ENCODE measurements around the gene ZNF22. TPM values are rescaled to one million over a fixed set of nuclear protein-coding genes. Genes with fewer than 3 reads are reported as not detected.

The ZNF22 gene
- total RNA-seq, result 4.6 and 9.2 TPM in 2 replicates

- no peak for DNase-seq (ENCODE audit: low read depth)
- FAIRE-seq, result no peak
Observed at GRCh38 chr10:45000752-45001380, at the start of gene ZNF22. Gene ZNF22 (plus strand): TSS chr10:45000923. CDS start chr10:45003369, 2,446 bp downstream.

GRCh38 chr10:44951576-44952226, 49.0 kb upstream of the ZNF22 start:
- no peaks in the 10 kb centered on the region for H3K36me3 ChIP-seq (ENCODE audit: control insufficient read depth, insufficient read depth, low read length)
- FAIRE-seq (no peak), DNase-seq (ENCODE audit: low read depth) (no peak)
- H3K27me3 ChIP-seq (ENCODE audit: control insufficient read depth, insufficient read depth, low read length), result no peaks in the 10 kb centered on the region
- no peak overlapping the region for H3K4me3 ChIP-seq (ENCODE audit: low read depth, low read length)
- TF ChIP-seq CTCF (IDR thresholded peaks at IDR 0.05; ENCODE audit: insufficient read depth, low read length, severe bottlenecking), result no peak

More at GRCh38 chr10:45000752-45001380, at the start of gene ZNF22:
- H3K36me3 ChIP-seq (ENCODE audit: control insufficient read depth, insufficient read depth, low read length), result peaks cover 2% of the 10 kb centered on the region
- no peaks in the 10 kb centered on the region for H3K27me3 ChIP-seq (ENCODE audit: control insufficient read depth, insufficient read depth, low read length)
- peak within 1 kb of the TSS; percentile 51 for H3K4me3 ChIP-seq (ENCODE audit: low read depth, low read length)
- peak; percentile 34 for TF ChIP-seq CTCF (IDR thresholded peaks at IDR 0.05; ENCODE audit: insufficient read depth, low read length, severe bottlenecking)

GRCh38 chr10:44952779-44953231, 47.9 kb upstream of the ZNF22 start:
- TF ChIP-seq CTCF (IDR thresholded peaks at IDR 0.05; ENCODE audit: insufficient read depth, low read length, severe bottlenecking), result no peak
- no peak overlapping the region for H3K4me3 ChIP-seq (ENCODE audit: low read depth, low read length)
- H3K36me3 ChIP-seq (ENCODE audit: control insufficient read depth, insufficient read depth, low read length), result no peaks in the 10 kb centered on the region
- no peaks in the 10 kb centered on the region for H3K27me3 ChIP-seq (ENCODE audit: control insufficient read depth, insufficient read depth, low read length)
- DNase-seq (ENCODE audit: low read depth) (no peak), FAIRE-seq (no peak)

- TF ChIP-seq CTCF (IDR thresholded peaks at IDR 0.05; ENCODE audit: insufficient read depth, low read length, severe bottlenecking), result no peak
- Histone ChIP-seq H3K4me3 (ENCODE audit: low read depth, low read length) (no peak overlapping the region), H3K36me3 (ENCODE audit: control insufficient read depth, insufficient read depth, low read length) (no peaks in the 10 kb centered on the region), H3K27me3 (ENCODE audit: control insufficient read depth, insufficient read depth, low read length) (no peaks in the 10 kb centered on the region)
- FAIRE-seq (no peak), DNase-seq (ENCODE audit: low read depth) (no peak)
Observed at GRCh38 chr10:44954042-44954441, 46.7 kb upstream of the ZNF22 start.

- DNase-seq (ENCODE audit: low read depth), result no peak
- TF ChIP-seq CTCF (IDR thresholded peaks at IDR 0.05; ENCODE audit: insufficient read depth, low read length, severe bottlenecking), result no peak
- Histone ChIP-seq H3K27me3 (ENCODE audit: control insufficient read depth, insufficient read depth, low read length) (no peaks in the 10 kb centered on the region), H3K4me3 (ENCODE audit: low read depth, low read length) (no peak overlapping the region), H3K36me3 (ENCODE audit: control insufficient read depth, insufficient read depth, low read length) (no peaks in the 10 kb centered on the region)
- FAIRE-seq, result no peak
Observed at GRCh38 chr10:44954962-44955361, 45.8 kb upstream of the ZNF22 start.

Data from bronchial epithelial cell (primary cell).